HepG2 (cell line): ENCODE results near the gene GPATCH11. TPM values are rescaled to one million over a fixed set of nuclear protein-coding genes. Genes with fewer than 3 reads are reported as not detected.

Experiments used
- ATF3 ChIP-seq: sonication (generic); formaldehyde crosslinking; IDR thresholded peaks from 2 replicates; pipeline ENCODE4 v1.4.0; 2020; ENCODE audit warnings: missing genetic modification reagents
- CBX1 ChIP-seq: IDR thresholded peaks from one replicate; pipeline ENCODE4 v1.6.1; 2016; ENCODE audit warnings: antibody characterized with exemption, low read depth
- CBX2 ChIP-seq, 2 experiments: fragments of 200-600 bp in 1 of 2; sonication (generic); formaldehyde crosslinking in 1 of 2; IDR thresholded peaks; 2 replicates each; pipeline versions ENCODE4 v1.7.0 to v1.8.1; 2018 to 2022; ENCODE audit warnings: low read depth in 2 of 2, low read length in 1 of 2, mild to moderate bottlenecking in 1 of 2, missing genetic modification reagents in 1 of 2
- FOXA3 ChIP-seq: IDR thresholded peaks from 2 replicates; pipeline ENCODE4 v1.6.1; 2016; ENCODE audit warnings: missing genetic modification reagents, missing compliant biosample characterization
- IRF1 ChIP-seq: sonication (generic); formaldehyde crosslinking; IDR thresholded peaks from 2 replicates; pipeline ENCODE4 v1.4.0; 2020; ENCODE audit warnings: low read depth, mild to moderate bottlenecking, missing genetic modification reagents
- MED1 ChIP-seq: sonication (generic); formaldehyde crosslinking; IDR thresholded peaks from 2 replicates; pipeline ENCODE4 v1.4.0; 2020; ENCODE audit warnings: missing genetic modification reagents
- MTF1 ChIP-seq: sonication (generic); formaldehyde crosslinking; IDR thresholded peaks from 2 replicates; pipeline ENCODE4 v1.5.0; 2020; ENCODE audit warnings: missing genetic modification reagents
- NFIB ChIP-seq: sonication (generic); formaldehyde crosslinking; IDR thresholded peaks from 2 replicates; pipeline ENCODE4 v1.9.0; 2021; ENCODE audit warnings: missing genetic modification reagents, mild to moderate bottlenecking, borderline replicate concordance
- RFX3 ChIP-seq: IDR thresholded peaks from 2 replicates; pipeline ENCODE4 v1.6.1; 2016; ENCODE audit warnings: missing biosample characterization, missing genetic modification reagents
- SIN3B ChIP-seq: fragments of 150-350 bp; IDR thresholded peaks from 2 replicates; pipeline ENCODE4 v1.6.1; 2014; ENCODE audit warnings: low read length
- TCF7L2 ChIP-seq: IDR thresholded peaks from 2 replicates; pipeline ENCODE4 v1.6.1; 2011; ENCODE audit warnings: mild to moderate bottlenecking, low read depth, low read length, moderate library complexity
- TEF ChIP-seq: sonication (generic); formaldehyde crosslinking; IDR thresholded peaks from 2 replicates; pipeline ENCODE4 v1.5.0; 2020; ENCODE audit warnings: missing genetic modification reagents
- TFDP1 ChIP-seq: IDR thresholded peaks from 2 replicates; pipeline ENCODE4 v1.6.1; 2016; ENCODE audit warnings: missing compliant biosample characterization, missing genetic modification reagents, borderline replicate concordance
- TOE1 ChIP-seq: sonication (generic); formaldehyde crosslinking; IDR thresholded peaks from 2 replicates; pipeline ENCODE4 v1.4.0; 2020; ENCODE audit warnings: mild to moderate bottlenecking, missing genetic modification reagents
- ZBTB20 ChIP-seq: sonication (generic); formaldehyde crosslinking; IDR thresholded peaks from 2 replicates; pipeline ENCODE4 v1.8.1; 2023; ENCODE audit warnings: missing genetic modification reagents, low read depth, mild to moderate bottlenecking, borderline replicate concordance
- ZFYVE20 ChIP-seq: sonication (generic); formaldehyde crosslinking; IDR thresholded peaks from 2 replicates; pipeline ENCODE4 v1.8.0; 2023; ENCODE audit warnings: low read depth, mild to moderate bottlenecking, moderate library complexity, missing genetic modification reagents, borderline replicate concordance
- ZKSCAN8 ChIP-seq: IDR thresholded peaks from 2 replicates; pipeline ENCODE4 v1.6.1; 2016; ENCODE audit warnings: borderline replicate concordance, missing genetic modification reagents, missing compliant biosample characterization
- ZNF251 ChIP-seq: sonication (generic); formaldehyde crosslinking; IDR thresholded peaks from 2 replicates; pipeline ENCODE4 v1.9.0; 2021; ENCODE audit warnings: mild to moderate bottlenecking, missing genetic modification reagents
- ZNF256 ChIP-seq: sonication (generic); formaldehyde crosslinking; conservative IDR thresholded peaks from 2 replicates; pipeline ENCODE4 v1.4.0; 2020; ENCODE audit warnings: missing genetic modification reagents
- ZNF354B ChIP-seq: sonication (generic); formaldehyde crosslinking; IDR thresholded peaks from 2 replicates; pipeline ENCODE4 v1.8.0; 2022; ENCODE audit warnings: mild to moderate bottlenecking, missing genetic modification reagents
- ZNF549 ChIP-seq: sonication (generic); formaldehyde crosslinking; IDR thresholded peaks from 2 replicates; pipeline ENCODE4 v1.5.0; 2020; ENCODE audit warnings: missing genetic modification reagents
- ZNF614 ChIP-seq: IDR thresholded peaks from 2 replicates; pipeline ENCODE4 v1.6.1; 2018; ENCODE audit warnings: missing biosample characterization, missing genetic modification reagents, inconsistent platforms, borderline replicate concordance
- ZNF616 ChIP-seq: sonication (generic); formaldehyde crosslinking; IDR thresholded peaks from 2 replicates; pipeline ENCODE4 v1.5.0; 2020; ENCODE audit warnings: low read depth, mild to moderate bottlenecking, missing genetic modification reagents
- ZNF724P ChIP-seq: sonication (generic); formaldehyde crosslinking; IDR thresholded peaks from 2 replicates; pipeline ENCODE4 v1.8.0; 2022; ENCODE audit warnings: missing genetic modification reagents, borderline replicate concordance
- ZNF768 ChIP-seq: sonication (generic); formaldehyde crosslinking; IDR thresholded peaks from 2 replicates; pipeline ENCODE4 v1.4.0; 2020; ENCODE audit warnings: missing genetic modification reagents
- ZNF83 ChIP-seq: sonication (generic); formaldehyde crosslinking; IDR thresholded peaks from 2 replicates; pipeline ENCODE4 v1.4.0; 2020; ENCODE audit warnings: missing genetic modification reagents, mild to moderate bottlenecking, borderline replicate concordance
- ZSCAN30 ChIP-seq: sonication (generic); formaldehyde crosslinking; IDR thresholded peaks from 2 replicates; pipeline ENCODE4 v1.5.0; 2020; ENCODE audit warnings: mild to moderate bottlenecking, missing genetic modification reagents
- polyA plus RNA-seq, 8 experiments: library from polyadenylated mRNA; depleted of rRNA in 3 of 8; stranded (reverse) in 7 of 8; unstranded in 1 of 8; fragments of >200 nt; fragmentation: Illumina TruSeq in 4 of 8; extraction: Trizol in 4 of 8; gene quantifications; 2 replicates each; pipeline versions ENCODE4 v1.2.1 to v1.2.3, GENCODE V29; 2011 to 2016; ENCODE audit warnings: low read depth in 4 of 8, missing spikeins in 1 of 8, mixed read lengths in 1 of 8; ENCODE audit not compliant: insufficient read depth in 1 of 8
- total RNA-seq, 5 experiments: library from RNA; depleted of rRNA; stranded (reverse); fragments of >200 nt; fragmentation: Illumina TruSeq; extraction: Trizol; gene quantifications; 2 replicates each; pipeline ENCODE4 v1.2.3, GENCODE V29; 2016; ENCODE audit warnings: low read depth in 1 of 5

Gene GPATCH11
- total and polyA plus RNA-seq, 2 of the 13 experiments (the other 11 are each of a cell fraction or from before 2014, with no cell fraction given), result 3.8 to 8.7 TPM

GRCh38 chr2:37083873-37084794 is at the start of gene GPATCH11, which contains the start of gene HEATR5B (continued):
- TF ChIP-seq IRF1 (CRISPR knock-in tag) (no peak), ZNF614 (CRISPR knock-in tag) (0 out of 2 replicates have a peak, but pooled peaks have one; percentile 71), NFIB (no peak), ATF3 (no peak), CBX1 (no peak), ZNF549 (CRISPR knock-in tag) (no peak), ZNF251 (0 out of 2 replicates have a peak, but pooled peaks have one; percentile 67), ZNF354B (no peak), FOXA3 (CRISPR knock-in tag) (peak; percentile 84), ZNF256 (CRISPR knock-in tag) (0 out of 2 replicates have a peak, but pooled peaks have one; percentile 42), ZNF616 (0 out of 2 replicates have a peak, but pooled peaks have one; percentile 61), RFX3 (CRISPR knock-in tag) (peak; percentile 31), ZNF83 (CRISPR knock-in tag) (0 out of 2 replicates have a peak, but pooled peaks have one; percentile 48), TFDP1 (CRISPR knock-in tag) (peak; percentile 81; the same call in 1 of the 2 replicates), MTF1 (CRISPR knock-in tag) (peak; percentile 52; the same call in 1 of the 2 replicates), SIN3B (0 out of 2 replicates have a peak, but pooled peaks have one; percentile 14), TCF7L2 (no peak), ZKSCAN8 (CRISPR knock-in tag) (peak; percentile 65; the same call in 1 of the 2 replicates), ZSCAN30 (no peak), TEF (CRISPR knock-in tag) (0 out of 2 replicates have a peak, but pooled peaks have one; percentile 28), TOE1 (CRISPR knock-in tag) (peak; percentile 15; the same call in 1 of the 2 replicates), ZNF768 (CRISPR knock-in tag) (peak; percentile 66), CBX2 (IDR thresholded peaks at IDR 0.05; ENCODE audit: low read depth, low read length) (no peak), CBX2 (CRISPR knock-in tag; IDR thresholded peaks at IDR 0.05; ENCODE audit: low read depth) (peak; percentile 52; the same call in 1 of the 2 replicates), ZNF724P (CRISPR knock-in tag) (peak; percentile 61; the same call in 1 of the 2 replicates), MED1 (peak; percentile 61), ZFYVE20 (no peak), ZBTB20 (CRISPR knock-in tag) (peak; percentile 30; the same call in 1 of the 2 replicates)
